HCT116 (cell line): Measurements from ENCODE around the gene STPG3.

ENCODE experiments used
- ATF3 ChIP-seq: IDR thresholded peaks from 2 replicates; pipeline ENCODE4 v1.6.1; 2012
- CTCF ChIP-seq, 3 experiments: fragments of 200-600 bp in 1 of 3; sonication (generic) in 1 of 3; IDR thresholded peaks in 2 of 3; conservative IDR thresholded peaks in 1 of 3; 2 replicates each; pipeline ENCODE4 v1.5.1; 2012 to 2017; ENCODE audit warnings: low read depth in 2 of 3, low read length in 2 of 3, antibody characterized with exemption in 1 of 3, borderline replicate concordance in 1 of 3, control low read depth in 1 of 3, mild to moderate bottlenecking in 1 of 3, mixed read lengths in 1 of 3, mixed run types in 1 of 3, moderate library complexity in 1 of 3; ENCODE audit not compliant: insufficient read depth in 1 of 3
- POLR2AphosphoS5 ChIP-seq: IDR thresholded peaks from 2 replicates; pipeline ENCODE4 v1.6.1; 2011; ENCODE audit warnings: mild to moderate bottlenecking, low read depth, low read length, moderate library complexity
- RAD21 ChIP-seq: IDR thresholded peaks from 2 replicates; pipeline ENCODE4 v1.6.1; 2012; ENCODE audit warnings: low read depth, mild to moderate bottlenecking
- REST ChIP-seq: IDR thresholded peaks from 2 replicates; pipeline ENCODE4 v1.6.1; 2012; ENCODE audit warnings: low read depth

- TF ChIP-seq RAD21 (no peak), CTCF (IDR thresholded peaks at IDR 0.05 in 2 of 3, conservative IDR thresholded peaks at IDR 0.05 in 1 of 3; ENCODE audit: borderline replicate concordance in 1 of 3, insufficient read depth in 1 of 3, low read depth in 2 of 3, low read length in 2 of 3) (no peak), POLR2AphosphoS5 (no peak), ATF3 (no peak), REST (no peak)
Measured at GRCh38 chr9:137227853-137228505, 23.1 kb upstream of the STPG3 start.
